A549 (cell line): ENCODE data around the gene STAG3.
"Not testable (repeated sequence)": the region's sequence is repeated elsewhere in the genome, so short reads cannot be mapped to it uniquely, and the experiment has no call there.

Source experiments
- BCL3 ChIP-seq: fragments of >200 bp; sonication (Bioruptor Twin); formaldehyde crosslinking; IDR thresholded peaks from 3 replicates; pipeline ENCODE4 v1.6.1; 2016
- BHLHE40 ChIP-seq: IDR thresholded peaks from 2 replicates; pipeline ENCODE4 v1.6.1; 2012; ENCODE audit warnings: low read depth, low read length, inconsistent platforms
- CBX8 ChIP-seq: fragments of 200-600 bp; sonication (generic); IDR thresholded peaks from 2 replicates; pipeline ENCODE4 v1.6.1; 2016
- CTCF ChIP-seq: fragments of >200 bp; sonication (Bioruptor Twin); formaldehyde crosslinking; IDR thresholded peaks from 3 replicates; pipeline ENCODE4 v1.5.1; 2016
- EP300 ChIP-seq, 2 experiments: fragments of >200 bp; sonication (Bioruptor Twin); formaldehyde crosslinking; IDR thresholded peaks; 2 replicates in 1 of 2; 3 replicates in 1 of 2; pipeline ENCODE4 v1.6.1; 2016 to 2017
- ESRRA ChIP-seq: fragments of 150-350 bp; IDR thresholded peaks from 2 replicates; pipeline ENCODE4 v1.6.1; 2014; ENCODE audit warnings: mild to moderate bottlenecking, low read length, borderline replicate concordance
- GATA3 ChIP-seq: IDR thresholded peaks from 2 replicates; pipeline ENCODE4 v1.6.1; 2012; ENCODE audit warnings: borderline replicate concordance
- HOXB13 ChIP-seq: fragments of 250-450 bp; sonication (Bioruptor Pico); IDR thresholded peaks from 2 replicates; pipeline ENCODE4 v1.5.0; 2020; ENCODE audit warnings: low read depth, mild to moderate bottlenecking, moderate library complexity
- JUNB ChIP-seq: fragments of >200 bp; sonication (Bioruptor Twin); formaldehyde crosslinking; IDR thresholded peaks from 2 replicates; pipeline ENCODE4 v1.6.1; 2016
- KDM1A ChIP-seq: fragments of 200-600 bp; sonication (generic); IDR thresholded peaks from 2 replicates; pipeline ENCODE4 v1.6.1; 2016; ENCODE audit warnings: low read depth, mild to moderate bottlenecking
- MAFK ChIP-seq: fragments of 450-650 bp; IDR thresholded peaks from 2 replicates; pipeline ENCODE4 v1.6.1; 2014; ENCODE audit not compliant: partially characterized antibody
- MAZ ChIP-seq: fragments of 150-350 bp; IDR thresholded peaks from 2 replicates; pipeline ENCODE4 v1.6.1; 2014; ENCODE audit warnings: antibody characterized with exemption, low read depth, low read length, borderline replicate concordance
- POLR2A ChIP-seq: IDR thresholded peaks from 2 replicates; pipeline ENCODE4 v1.6.1; 2012; ENCODE audit warnings: mild to moderate bottlenecking, low read length
- ZC3H11A ChIP-seq: fragments of 450-650 bp; IDR thresholded peaks from 2 replicates; pipeline ENCODE4 v1.6.1; 2014; ENCODE audit warnings: antibody characterized with exemption, mild to moderate bottlenecking

- not testable (repeated sequence) for TF ChIP-seq EP300 (IDR thresholded peaks at IDR 0.05); CBX8; CTCF; HOXB13; ESRRA; ZC3H11A; POLR2A; MAFK; JUNB; GATA3; KDM1A; BHLHE40; MAZ; BCL3
These were observed 2.4 kb downstream of the STAG3 start for GRCh38 chr7:100180084-100180483.
